GM18873 (cell line): Measurements from ENCODE around the gene TTC3.
A peak's percentile ranks its signal among the peaks of the same experiment; 100 is the strongest.

ENCODE experiments used
- ATAC-seq: cut with Tn5 transposase; IDR thresholded peaks from one replicate; pipeline ENCODE4 v1.9.1; 2021; ENCODE audit warnings: mild to moderate bottlenecking, moderate library complexity, moderate number of reproducible peaks; ENCODE audit not compliant: unreplicated experiment, low FRiP score

Gene TTC3

GRCh38 chr21:37186983-37187382 is 113.9 kb downstream of the TTC3 start:
- ATAC-seq, result no peak

DNA sequence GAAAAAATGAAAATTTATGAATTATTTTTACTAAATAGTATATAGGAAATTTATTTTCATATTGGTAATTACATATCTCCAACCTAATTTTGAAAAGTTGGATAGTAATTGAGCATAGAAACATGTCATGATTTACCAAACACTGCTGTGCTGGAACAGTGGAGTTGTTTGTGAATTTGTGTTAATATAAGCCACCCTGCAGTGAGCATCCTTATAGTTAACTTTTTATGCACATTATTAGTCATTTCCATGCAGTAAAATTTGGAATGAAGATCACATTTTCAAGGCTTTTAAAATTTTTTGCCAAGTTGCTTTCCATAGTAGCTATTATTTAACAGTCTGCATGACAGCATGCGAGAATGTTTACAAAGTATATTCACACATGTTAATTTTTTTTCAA is 115.8 kb downstream of the TTC3 start:
- no peak for ATAC-seq

DNA sequence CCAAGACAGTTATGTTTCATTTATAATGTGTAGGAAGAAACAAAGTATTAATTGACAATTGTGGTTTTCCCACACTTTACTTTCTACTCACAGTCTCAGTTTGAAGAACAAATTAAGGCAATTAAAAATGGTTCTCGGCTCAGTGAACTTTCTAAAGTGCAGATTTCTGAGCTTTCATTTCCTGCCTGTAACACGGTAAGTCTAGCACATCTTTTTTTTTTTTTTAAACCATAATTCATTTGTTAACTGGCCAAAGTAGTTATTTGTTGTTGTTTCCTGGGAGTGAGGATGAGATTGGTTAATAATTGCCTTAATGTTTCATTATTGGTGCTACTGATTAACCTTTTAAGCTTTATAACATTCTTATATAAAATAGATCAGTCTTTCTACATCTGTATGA is 119.0 kb downstream of the TTC3 start:
- no peak for ATAC-seq

- no peak for ATAC-seq
Observed at GRCh38 chr21:37193006-37193405, 120.0 kb downstream of the TTC3 start.

GRCh38 chr21:37193676-37194075 is 120.6 kb downstream of the TTC3 start:
- no peak for ATAC-seq

DNA sequence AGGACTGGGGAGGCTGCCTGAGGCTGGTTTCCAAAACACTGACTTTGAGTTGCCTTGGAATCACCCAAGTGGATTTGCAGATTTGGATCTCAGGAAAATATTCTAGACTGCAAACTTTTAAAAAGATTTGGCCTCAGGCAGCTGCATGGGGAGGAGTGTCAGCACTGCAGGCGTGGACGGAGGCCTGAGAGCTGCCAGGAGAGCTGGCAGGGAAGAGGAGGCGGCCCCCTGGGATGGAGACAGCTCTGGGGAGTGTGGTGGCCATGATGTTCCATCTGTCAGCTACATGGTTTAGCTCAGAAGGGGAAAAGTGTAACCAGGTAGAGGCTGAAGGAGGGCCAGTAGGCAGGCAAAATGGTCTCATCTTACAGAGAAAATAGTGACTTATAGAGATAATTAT is 122.0 kb downstream of the TTC3 start:
- no peak for ATAC-seq

- ATAC-seq, result no peak
Observed at GRCh38 chr21:37195610-37196009, 122.6 kb downstream of the TTC3 start.

GRCh38 chr21:37196847-37197246 is 123.8 kb downstream of the TTC3 start:
- ATAC-seq, result no peak

- no peak for ATAC-seq
Observed at GRCh38 chr21:37197746-37198145, 124.7 kb downstream of the TTC3 start.

- no peak for ATAC-seq
Observed at GRCh38 chr21:37199057-37199924, 126.2 kb downstream of the TTC3 start.

DNA sequence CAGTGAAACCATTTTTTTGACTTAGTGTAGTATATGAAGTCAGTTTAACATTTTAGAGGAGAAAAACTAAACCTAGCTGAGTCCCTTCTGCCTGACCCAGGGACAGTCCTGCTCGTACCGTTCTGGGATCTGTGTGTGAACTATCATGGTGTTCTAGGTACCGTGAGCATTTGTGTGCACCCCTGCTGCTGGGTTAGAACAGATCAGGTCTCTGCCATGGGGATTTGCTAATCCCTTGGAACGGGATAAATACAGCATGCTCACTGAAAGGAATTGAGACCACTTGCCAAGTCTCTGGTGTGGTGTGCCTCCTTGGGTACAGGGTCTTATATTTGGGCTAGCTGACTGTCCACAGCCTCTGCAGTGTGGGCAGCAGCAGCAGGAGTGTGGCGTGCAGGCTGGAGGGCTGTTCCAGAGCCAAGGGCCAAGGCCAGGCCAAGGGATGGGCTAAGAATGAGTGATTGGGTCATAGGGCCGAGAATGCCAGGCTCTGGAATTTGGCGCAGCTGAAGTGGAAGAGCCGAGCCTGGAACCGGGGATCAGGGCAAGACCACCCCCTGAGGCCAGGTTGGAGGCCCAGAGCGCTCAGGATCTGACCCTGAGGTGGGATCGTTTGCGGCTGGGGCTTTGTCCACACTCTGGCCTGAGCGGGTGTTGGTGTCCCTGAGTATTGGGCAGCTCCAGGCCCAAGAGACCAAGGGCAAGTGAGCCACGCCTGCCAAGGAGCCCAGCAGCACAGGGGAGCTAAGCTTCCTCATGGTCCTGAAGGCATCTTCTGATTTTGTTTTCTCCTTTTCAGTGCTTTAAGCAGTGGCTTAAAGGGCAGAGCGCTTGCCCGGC is 127.8 kb downstream of the TTC3 start:
- no peak for ATAC-seq

DNA sequence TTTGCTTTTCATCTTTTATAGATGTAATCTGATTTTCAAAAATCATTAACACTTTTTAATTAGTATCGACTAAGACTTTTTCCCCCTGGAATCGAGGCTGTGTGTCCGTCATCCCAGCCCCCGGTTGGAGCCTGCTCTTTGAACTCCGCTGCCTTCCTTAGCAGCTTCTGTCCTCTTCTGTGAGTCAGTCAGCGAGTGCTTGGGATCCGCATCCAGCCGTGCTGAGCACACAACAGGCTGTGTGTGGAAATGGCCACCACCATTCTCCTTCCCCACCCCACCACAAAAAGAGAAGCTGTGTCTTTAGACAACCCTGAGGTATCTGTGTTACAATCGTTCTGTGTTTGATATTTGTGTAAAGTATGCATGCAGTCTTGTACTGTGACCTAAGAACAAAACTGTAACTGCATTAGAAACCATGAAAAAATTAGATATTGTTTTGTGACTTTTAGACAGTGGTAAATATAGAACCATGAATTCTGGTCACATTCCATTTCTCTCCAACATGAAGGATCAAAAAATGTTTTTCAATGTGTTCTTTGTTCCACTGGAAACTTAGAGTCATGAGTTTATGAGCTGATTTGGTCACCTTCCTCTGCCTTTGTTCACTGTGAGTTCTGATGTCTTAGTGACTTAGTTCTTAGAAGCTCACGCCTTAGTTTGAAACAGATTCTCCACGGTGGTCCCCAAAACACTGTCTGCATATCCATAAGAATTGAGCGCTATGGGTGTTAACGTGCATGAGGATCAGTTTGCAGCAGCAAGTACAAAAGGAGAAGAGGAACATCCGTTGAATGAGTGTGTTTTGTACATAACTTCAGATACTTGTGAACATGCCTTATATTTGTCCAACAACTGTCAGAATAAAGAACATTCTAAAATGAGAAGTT is 129.4 kb downstream of the TTC3 start:
- no peak for ATAC-seq

DNA sequence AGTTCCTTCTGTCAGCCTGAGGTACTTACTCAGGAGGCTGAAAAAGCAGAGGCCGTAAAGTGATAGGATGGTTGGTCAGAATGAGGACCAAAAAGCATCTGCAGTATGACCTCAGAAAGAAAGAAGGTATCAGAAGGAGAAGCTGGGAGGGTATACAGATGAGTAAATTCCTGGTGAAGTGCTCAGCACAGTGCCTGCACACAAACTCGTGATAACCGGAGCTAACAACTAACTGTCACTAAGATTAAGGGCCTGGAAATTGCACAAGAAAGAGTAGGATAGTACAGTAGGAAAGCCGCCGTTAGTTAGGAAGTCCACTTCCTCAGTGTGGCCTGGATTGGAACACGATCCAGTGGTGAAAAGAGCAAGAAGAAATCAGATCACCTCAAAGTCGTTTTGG is 131.5 kb downstream of the TTC3 start:
- ATAC-seq, result no peak

- no peak for ATAC-seq
Observed at GRCh38 chr21:37206496-37206895, 133.4 kb downstream of the TTC3 start.

DNA sequence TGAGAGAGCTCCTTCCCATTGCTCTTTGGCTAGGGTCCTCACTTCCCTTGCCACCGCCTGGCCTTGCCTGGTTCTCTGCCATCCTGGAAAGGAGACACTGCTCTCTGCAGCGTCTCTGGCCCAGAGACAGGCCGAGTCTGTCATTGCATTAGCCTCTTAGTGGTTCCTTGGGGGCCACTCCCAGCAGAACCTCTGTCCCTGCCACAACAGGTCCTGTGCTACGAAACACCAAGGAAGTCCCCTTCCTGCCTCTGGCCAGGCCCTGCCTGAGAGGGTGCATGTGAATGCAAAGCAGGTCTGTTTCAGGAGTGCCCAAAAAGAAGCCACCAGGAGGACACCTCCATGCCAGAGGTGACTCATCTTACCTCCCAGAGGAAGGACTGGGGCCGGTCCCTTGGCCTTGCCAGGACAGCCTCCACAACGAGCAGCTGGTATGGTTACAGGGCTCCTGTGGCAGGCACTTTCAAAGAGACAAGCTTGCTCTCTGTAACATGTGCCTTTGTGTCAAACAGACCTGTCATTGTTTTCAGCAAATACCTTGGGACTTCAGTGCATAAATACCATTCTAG is 134.5 kb downstream of the TTC3 start:
- no peak for ATAC-seq

GRCh38 chr21:37208056-37208721 is 135.1 kb downstream of the TTC3 start:
- ATAC-seq, result peak; percentile 55

DNA sequence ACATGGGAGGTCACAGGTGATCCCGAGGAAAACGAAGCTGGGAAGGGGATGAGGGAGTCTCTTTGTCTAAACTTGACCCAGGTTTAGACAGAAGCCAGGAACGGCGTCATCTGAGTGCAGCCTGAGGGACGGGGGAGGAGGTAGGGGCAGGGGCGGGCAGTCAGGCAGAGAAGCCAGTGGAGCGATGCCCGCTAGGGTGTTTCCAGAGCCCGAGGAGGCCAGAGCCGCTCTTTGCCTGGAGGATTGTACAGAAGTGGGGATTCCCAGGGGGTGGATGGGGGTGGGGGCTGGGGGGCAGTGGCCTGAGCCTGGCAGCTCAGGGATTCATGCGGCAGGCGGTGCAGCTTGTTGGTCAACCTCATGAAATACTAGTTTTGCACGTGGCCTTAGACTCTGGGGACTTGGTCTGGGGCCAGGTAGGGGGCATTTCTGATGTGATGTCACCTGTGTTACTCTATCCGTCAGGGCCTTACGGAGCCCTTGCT is 135.7 kb downstream of the TTC3 start:
- ATAC-seq, result no peak

- no peak for ATAC-seq
Observed at GRCh38 chr21:37210130-37210529, 137.1 kb downstream of the TTC3 start.

- no peak for ATAC-seq
Observed at GRCh38 chr21:37210799-37211198, 137.7 kb downstream of the TTC3 start.

DNA sequence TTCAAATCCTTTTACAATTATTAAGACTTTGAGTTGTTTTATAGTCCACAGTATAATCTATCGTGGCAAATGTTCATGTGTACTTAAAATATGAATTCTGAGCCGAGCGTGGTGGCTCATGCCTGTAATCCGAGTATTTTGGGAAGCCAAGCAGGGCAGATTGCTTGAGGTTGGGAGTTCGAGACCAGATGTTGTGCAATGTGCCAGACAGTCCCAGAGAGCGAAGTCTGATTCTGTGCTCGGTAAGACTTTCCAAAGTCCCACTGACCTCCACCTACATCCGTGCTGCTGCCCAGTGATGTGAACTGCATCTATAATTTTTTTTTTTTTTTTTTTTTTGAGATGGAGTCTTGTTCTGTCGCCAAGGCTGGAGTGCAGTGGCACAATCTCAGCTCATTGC is 141.9 kb downstream of the TTC3 start:
- ATAC-seq, result no peak
